Neuronal stem cell (in vitro differentiated cells): Measurements from ENCODE around the gene PRR7.

ENCODE experiments used
- DNase-seq: peaks from one replicate; pipeline ENCODE4 v3.0.0-alpha.2; 2013; ENCODE audit warnings: low spot score
- H2AFZ ChIP-seq: one replicate; pipeline ENCODE4 v1.6.1; 2013; ENCODE audit warnings: mild to moderate bottlenecking, low read length, inconsistent platforms
- H2AK5ac ChIP-seq: 2 replicates; pipeline ENCODE4 v1.6.1; 2013; ENCODE audit warnings: low read depth, mild to moderate bottlenecking, inconsistent platforms, low read length, moderate library complexity, mixed read lengths
- H2BK120ac ChIP-seq: 2 replicates; pipeline ENCODE4 v1.6.1; 2013; ENCODE audit warnings: low read depth, mild to moderate bottlenecking, inconsistent platforms, low read length, moderate library complexity, mixed read lengths
- H2BK12ac ChIP-seq: one replicate; pipeline ENCODE4 v1.6.1; 2013; ENCODE audit warnings: low read length, inconsistent platforms
- H2BK15ac ChIP-seq: 2 replicates; pipeline ENCODE4 v1.6.1; 2013; ENCODE audit warnings: mild to moderate bottlenecking, low read length, inconsistent platforms, mixed read lengths
- H2BK5ac ChIP-seq: one replicate; pipeline ENCODE4 v1.6.1; 2013; ENCODE audit warnings: inconsistent platforms, mild to moderate bottlenecking, low read length, moderate library complexity
- H3K14ac ChIP-seq: one replicate; pipeline ENCODE4 v1.6.1; 2013; ENCODE audit warnings: low read length, inconsistent platforms
- H3K18ac ChIP-seq: 2 replicates; pipeline ENCODE4 v1.6.1; 2013; ENCODE audit warnings: low read length, inconsistent platforms
- H3K23ac ChIP-seq: 2 replicates; pipeline ENCODE4 v1.6.1; 2013; ENCODE audit warnings: low read depth, mild to moderate bottlenecking, mixed read lengths, low read length, inconsistent platforms; ENCODE audit not compliant: poor library complexity
- H3K27ac ChIP-seq: replicated peaks from 3 replicates; pipeline ENCODE4 v1.5.1; 2013; ENCODE audit warnings: low read length, inconsistent platforms
- H3K27me3 ChIP-seq, 3 experiments: 2 replicates each; pipeline ENCODE4 v1.6.1; 2013; ENCODE audit warnings: low read length in 3 of 3, mild to moderate bottlenecking in 2 of 3, inconsistent platforms in 1 of 3, low read depth in 1 of 3, mixed read lengths in 1 of 3, moderate library complexity in 1 of 3; ENCODE audit not compliant: control insufficient read depth in 3 of 3, insufficient read depth in 3 of 3
- H3K36me3 ChIP-seq, 2 donors: replicated peaks in 1 of 2; 2 replicates each; pipeline ENCODE4 v1.6.1; 2013; ENCODE audit warnings: low read length in 2 of 2; ENCODE audit not compliant: control insufficient read depth in 2 of 2, insufficient read depth in 2 of 2
- H3K4ac ChIP-seq: 2 replicates; pipeline ENCODE4 v1.6.1; 2013; ENCODE audit warnings: inconsistent platforms, mild to moderate bottlenecking, low read length, moderate library complexity
- H3K4me1 ChIP-seq, 2 donors: 1 replicate in 1 of 2; 2 replicates in 1 of 2; pipeline ENCODE4 v1.6.1; 2013; ENCODE audit warnings: low read length in 2 of 2, low read depth in 1 of 2; ENCODE audit not compliant: control insufficient read depth in 2 of 2, insufficient read depth in 1 of 2
- H3K4me2 ChIP-seq: one replicate; pipeline ENCODE4 v1.6.1; 2013; ENCODE audit warnings: mild to moderate bottlenecking, low read length, inconsistent platforms; ENCODE audit not compliant: insufficient read depth, poor library complexity, severe bottlenecking
- H3K4me3 ChIP-seq, 2 donors: 2 replicates each; pipeline ENCODE4 v1.5.1; 2013; ENCODE audit warnings: low read length in 2 of 2, mild to moderate bottlenecking in 2 of 2, inconsistent platforms in 1 of 2, moderate library complexity in 1 of 2
- H3K79me1 ChIP-seq: one replicate; pipeline ENCODE4 v1.6.1; 2013; ENCODE audit warnings: low read depth, mild to moderate bottlenecking, inconsistent platforms, low read length, moderate library complexity
- H3K9ac ChIP-seq: one replicate; pipeline ENCODE4 v1.6.1; 2013; ENCODE audit warnings: mild to moderate bottlenecking, low read depth, low read length, inconsistent platforms; ENCODE audit not compliant: poor library complexity
- H3K9me3 ChIP-seq, 2 donors: replicated peaks in 1 of 2; 2 replicates each; pipeline versions ENCODE3 to v1.6.1; 2013; ENCODE audit warnings: low read length in 2 of 2, mild to moderate bottlenecking in 2 of 2, inconsistent platforms in 1 of 2, low read depth in 1 of 2, mixed read lengths in 1 of 2, moderate library complexity in 1 of 2; ENCODE audit not compliant: control insufficient read depth in 2 of 2, insufficient read depth in 1 of 2
- H4K8ac ChIP-seq: one replicate; pipeline ENCODE4 v1.6.1; 2013; ENCODE audit warnings: low read depth, mild to moderate bottlenecking, inconsistent platforms, low read length, moderate library complexity
- H4K91ac ChIP-seq: one replicate; pipeline ENCODE4 v1.6.1; 2013; ENCODE audit warnings: low read length, low read depth, mild to moderate bottlenecking, inconsistent platforms; ENCODE audit not compliant: poor library complexity
- WGBS, 2 donors: extraction: QIAGEN DNeasy Blood & Tissue Kit; methylation state at CpG; one replicate each; pipeline ENCODE4 v1.1.7; 2013; ENCODE audit warnings: missing lambda C conversion rate in 2 of 2, mixed read lengths in 1 of 2; ENCODE audit not compliant: insufficient read length in 2 of 2, insufficient replicate concordance in 1 of 2; ENCODE audit errors: extremely low coverage in 2 of 2; 5-methylcytosine and 5-hydroxymethylcytosine counted together

The PRR7 gene

GRCh38 chr5:177468329-177468684, 21.7 kb downstream of the PRR7 start:
- no peak overlapping the region for H3K9ac ChIP-seq
- no peak overlapping the region for H4K91ac ChIP-seq
- no peak overlapping the region for H3K4me2 ChIP-seq
- no peak overlapping the region for H3K4ac ChIP-seq
- DNase-seq, result no peak
- peaks cover 12 to 13% of the 10 kb centered on the region in 2 donors for H3K9me3 ChIP-seq
- no peaks in the 10 kb centered on the region for H3K27me3 ChIP-seq
- peaks cover 33 to 37% of the 10 kb centered on the region in 2 donors for H3K4me1 ChIP-seq
- H3K27ac ChIP-seq, result no peak overlapping the region
- no peak overlapping the region for H2BK15ac ChIP-seq
- no peak overlapping the region for H3K18ac ChIP-seq
- no peak overlapping the region for H2BK12ac ChIP-seq
- H3K23ac ChIP-seq, result no peak overlapping the region
- peak overlapping the region; percentile 21 for H2BK5ac ChIP-seq
- H4K8ac ChIP-seq, result no peak overlapping the region
- peaks cover 33% of the 10 kb centered on the region for H3K79me1 ChIP-seq
- no peak overlapping the region for H3K14ac ChIP-seq
- no peak overlapping the region for H3K4me3 ChIP-seq
- no peak overlapping the region for H2AK5ac ChIP-seq
- H2AFZ ChIP-seq, result no peak overlapping the region
- no peak overlapping the region for H2BK120ac ChIP-seq
- WGBS, 2 donors, result no CpG with 5 or more reads among the region's 2 CpGs
- H3K36me3 ChIP-seq, result peaks cover 58 to 83% of the 10 kb centered on the region in 2 donors

GRCh38 chr5:177468685-177469628, 22.3 kb downstream of the PRR7 start:
- Histone ChIP-seq H3K4me2 (no peak overlapping the region), H2AFZ (no peak overlapping the region), H2BK120ac (no peak overlapping the region), H3K9ac (peak overlapping the region; percentile 61), H3K4ac (no peak overlapping the region), H3K27me3 (no peaks in the 10 kb centered on the region), H3K18ac (peak overlapping the region; percentile 46), H2AK5ac (peak overlapping the region; percentile 33), H3K4me1 (peaks cover 34 to 38% of the 10 kb centered on the region in 2 donors), H2BK12ac (no peak overlapping the region), H4K8ac (no peak overlapping the region), H3K9me3 (peaks cover 12 to 13% of the 10 kb centered on the region in 2 donors), H3K36me3 (peaks cover 54 to 77% of the 10 kb centered on the region in 2 donors), H3K27ac (peak overlapping the region; percentile 33), H3K14ac (peak overlapping the region; percentile 75), H3K4me3 (no peak overlapping the region), H4K91ac (no peak overlapping the region), H2BK15ac (no peak overlapping the region), H2BK5ac (peak overlapping the region; percentile 40), H3K23ac (no peak overlapping the region), H3K79me1 (peaks cover 33% of the 10 kb centered on the region)
- no peak for DNase-seq
- WGBS, 2 donors, result no CpG with 5 or more reads among the region's 25 CpGs

- no peak for DNase-seq
- no peak overlapping the region for H2AFZ ChIP-seq
- peaks cover 33% of the 10 kb centered on the region for H3K79me1 ChIP-seq
- H3K36me3 ChIP-seq, result peaks cover 54 to 77% of the 10 kb centered on the region in 2 donors
- no peak overlapping the region for H3K14ac ChIP-seq
- H2BK120ac ChIP-seq, result no peak overlapping the region
- peak overlapping the region; percentile 33 for H2AK5ac ChIP-seq
- H3K27ac ChIP-seq, result peak overlapping the region; percentile 33
- no peak overlapping the region for H2BK12ac ChIP-seq
- H2BK15ac ChIP-seq, result no peak overlapping the region
- peak overlapping the region; percentile 64 for H3K9ac ChIP-seq
- WGBS, 2 donors, result no CpG with 5 or more reads among the region's 8 CpGs
- H3K4me3 ChIP-seq, result no peak overlapping the region
- no peak overlapping the region for H3K23ac ChIP-seq
- H3K27me3 ChIP-seq, result no peaks in the 10 kb centered on the region
- no peak overlapping the region for H4K8ac ChIP-seq
- peak overlapping the region; percentile 40 for H2BK5ac ChIP-seq
- no peak overlapping the region for H4K91ac ChIP-seq
- H3K4me1 ChIP-seq, result peaks cover 41 to 44% of the 10 kb centered on the region in 2 donors
- H3K4me2 ChIP-seq, result no peak overlapping the region
- H3K9me3 ChIP-seq, result peaks cover 12 to 13% of the 10 kb centered on the region in 2 donors
- peak overlapping the region; percentile 73 for H3K18ac ChIP-seq
- no peak overlapping the region for H3K4ac ChIP-seq
Measured at GRCh38 chr5:177469750-177470525, 23.3 kb downstream of the PRR7 start.
